ENCODE measurements around the gene IFT122. TPM values are rescaled to one million over a fixed set of nuclear protein-coding genes. Genes with fewer than 3 reads are reported as not detected.

Gene IFT122
- total and polyA plus RNA-seq, 2 donors (not counting 3 experiments of a cell fraction or from before 2014, with no cell fraction given): 38.4 to 41.7 TPM

GRCh38 chr3:129530251-129530791, 90.3 kb downstream of the IFT122 start:
- H2AFZ ChIP-seq (ENCODE audit: low read depth, low read length): peak overlapping the region; percentile 69
- dilution Hi-C loops (cut with MboI; ENCODE audit: extremely low pct_ligation_motif_present, low sequenced_read_pairs): no loop called here
- no peaks in the 10 kb centered on the region for H3K9me1 ChIP-seq (replicated peaks; ENCODE audit: control insufficient read depth, extremely low read depth, insufficient read depth, low read length)
- BruUV-seq (replicated peaks): no TSS peak
- H3K9me3 ChIP-seq (replicated peaks; ENCODE audit: control insufficient read depth, insufficient read depth, low read length): no peaks in the 10 kb centered on the region
- CTCF ChIA-PET: no interaction called here
- H3K4me3 ChIP-seq (replicated peaks in 1 of 3; ENCODE audit: insufficient read depth in 1 of 3, low read depth in 1 of 3, low read length in 3 of 3): no peak overlapping the region
- H3K4me2 ChIP-seq (ENCODE audit: insufficient read depth, low read length): no peak overlapping the region
- no peaks in the 10 kb centered on the region for H3K36me3 ChIP-seq (ENCODE audit: control insufficient read depth in 2 of 2, extremely low read depth in 1 of 2, insufficient read depth in 2 of 2, low read length in 2 of 2)
- no peaks in the 10 kb centered on the region for H4K20me1 ChIP-seq (replicated peaks; ENCODE audit: control insufficient read depth, extremely low read depth, insufficient read depth, low read length)
- H3K79me2 ChIP-seq (ENCODE audit: control insufficient read depth, insufficient read depth, low read length): no peaks in the 10 kb centered on the region
- no peak overlapping the region for H3K27ac ChIP-seq (ENCODE audit: insufficient read depth, low read depth, low read length)
- H3K9ac ChIP-seq (replicated peaks; ENCODE audit: extremely low read depth, insufficient read depth, low read length): no peak overlapping the region
- POLR2A ChIA-PET: no interaction called here
- FAIRE-seq: peak; percentile 71
- peak; percentile 44 for DNase-seq (ENCODE audit: low read depth, low spot score)
- intact Hi-C loops (cut with micrococcal nuclease): no loop called here
- no peak for TF ChIP-seq POLR2AphosphoS5 (IDR thresholded peaks at IDR 0.05; ENCODE audit: insufficient read depth, low read depth, low read length)
- no peak for TF ChIP-seq FOS (IDR thresholded peaks at IDR 0.05; ENCODE audit: borderline replicate concordance, insufficient read depth, low read length)
- H3K27me3 ChIP-seq (ENCODE audit: control insufficient read depth in 2 of 2, insufficient read depth in 2 of 2, low read length in 2 of 2): no peaks in the 10 kb centered on the region
- H3K4me1 ChIP-seq (ENCODE audit: control insufficient read depth, extremely low read depth, insufficient read depth, low read length): peaks cover 9% of the 10 kb centered on the region

DNA sequence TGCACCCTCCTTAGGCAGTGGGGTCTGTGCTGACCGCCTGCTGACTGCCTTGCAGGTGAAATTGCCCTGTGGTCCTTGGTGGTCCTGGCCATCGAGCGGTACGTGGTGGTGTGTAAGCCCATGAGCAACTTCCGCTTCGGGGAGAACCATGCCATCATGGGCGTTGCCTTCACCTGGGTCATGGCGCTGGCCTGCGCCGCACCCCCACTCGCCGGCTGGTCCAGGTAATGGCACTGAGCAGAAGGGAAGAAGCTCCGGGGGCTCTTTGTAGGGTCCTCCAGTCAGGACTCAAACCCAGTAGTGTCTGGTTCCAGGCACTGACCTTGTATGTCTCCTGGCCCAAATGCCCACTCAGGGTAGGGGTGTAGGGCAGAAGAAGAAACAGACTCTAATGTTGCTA, 90.8 kb downstream of the IFT122 start:
- H3K9me3 ChIP-seq (replicated peaks; ENCODE audit: control insufficient read depth, insufficient read depth, low read length): no peaks in the 10 kb centered on the region
- no TSS peak for BruUV-seq (replicated peaks)
- dilution Hi-C loops (cut with MboI; ENCODE audit: extremely low pct_ligation_motif_present, low sequenced_read_pairs): no loop called here

More for the DNA sequence above, 90.8 kb downstream of the IFT122 start:
- Histone ChIP-seq H3K4me1 (ENCODE audit: control insufficient read depth, extremely low read depth, insufficient read depth, low read length) (peaks cover 7% of the 10 kb centered on the region), H3K27ac (ENCODE audit: insufficient read depth, low read depth, low read length) (no peak overlapping the region), H4K20me1 (replicated peaks; ENCODE audit: control insufficient read depth, extremely low read depth, insufficient read depth, low read length) (no peaks in the 10 kb centered on the region), H3K27me3 (ENCODE audit: control insufficient read depth in 2 of 2, insufficient read depth in 2 of 2, low read length in 2 of 2) (no peaks in the 10 kb centered on the region), H3K9me1 (replicated peaks; ENCODE audit: control insufficient read depth, extremely low read depth, insufficient read depth, low read length) (no peaks in the 10 kb centered on the region), H3K4me2 (ENCODE audit: insufficient read depth, low read length) (no peak overlapping the region), H3K79me2 (ENCODE audit: control insufficient read depth, insufficient read depth, low read length) (no peaks in the 10 kb centered on the region), H3K36me3 (ENCODE audit: control insufficient read depth in 2 of 2, extremely low read depth in 1 of 2, insufficient read depth in 2 of 2, low read length in 2 of 2) (no peaks in the 10 kb centered on the region), H3K4me3 (replicated peaks in 1 of 3; ENCODE audit: insufficient read depth in 1 of 3, low read depth in 1 of 3, low read length in 3 of 3) (no peak overlapping the region), H3K9ac (replicated peaks; ENCODE audit: extremely low read depth, insufficient read depth, low read length) (no peak overlapping the region), H2AFZ (ENCODE audit: low read depth, low read length) (no peak overlapping the region)
- ChIA-PET POLR2A (no interaction called here), CTCF (no interaction called here)
- TF ChIP-seq MYC (IDR thresholded peaks at IDR 0.05; ENCODE audit: low read depth, low read length) (no peak), POLR2AphosphoS5 (IDR thresholded peaks at IDR 0.05; ENCODE audit: insufficient read depth, low read depth, low read length) (no peak), CTCF (IDR thresholded peaks at IDR 0.05; ENCODE audit: extremely low read depth in 1 of 2, insufficient read depth in 1 of 2, low read depth in 1 of 2, low read length in 2 of 2) (no peak), GATA2 (IDR thresholded peaks at IDR 0.05; ENCODE audit: insufficient read depth, insufficient read length, low read depth, low read length) (no peak), POLR2A (IDR thresholded peaks at IDR 0.05; ENCODE audit: low read depth, low read length) (no peak), EZH2 (IDR thresholded peaks at IDR 0.05; ENCODE audit: borderline replicate concordance, low read depth, low read length, severe bottlenecking) (no peak), FOS (IDR thresholded peaks at IDR 0.05; ENCODE audit: borderline replicate concordance, insufficient read depth, low read length) (no peak), JUN (IDR thresholded peaks at IDR 0.05; ENCODE audit: borderline replicate concordance, insufficient read depth, insufficient read length, low read depth) (no peak), MAX (IDR thresholded peaks at IDR 0.05; ENCODE audit: insufficient read depth, insufficient read length) (no peak)
- DNase-seq (ENCODE audit: low read depth, low spot score): no peak
- FAIRE-seq: no peak
- intact Hi-C loops (cut with micrococcal nuclease): no loop called here

Data from endothelial cell of umbilical vein (primary cell).